Ectodermal cell (in vitro differentiated cells): ENCODE data around the gene CST6.

Experiments
- H3K27ac ChIP-seq: 2 replicates; pipeline ENCODE4 v1.7.0; 2013; ENCODE audit warnings: mild to moderate bottlenecking, low read depth, low read length; ENCODE audit not compliant: insufficient read depth, poor library complexity, severe bottlenecking
- H3K27me3 ChIP-seq: 2 replicates; pipeline ENCODE4 v1.7.0; 2013; ENCODE audit warnings: mild to moderate bottlenecking, low read length; ENCODE audit not compliant: insufficient read depth, control insufficient read depth, poor library complexity, severe bottlenecking
- H3K36me3 ChIP-seq: one replicate; pipeline ENCODE4 v1.7.0; 2013; ENCODE audit warnings: low read length; ENCODE audit not compliant: control insufficient read depth, insufficient read depth
- H3K4me1 ChIP-seq: one replicate; pipeline ENCODE4 v1.7.0; 2013; ENCODE audit warnings: low read length; ENCODE audit not compliant: control insufficient read depth, insufficient read depth
- H3K4me3 ChIP-seq: 2 replicates; pipeline ENCODE4 v1.7.0; 2013; ENCODE audit warnings: low read depth, low read length, control low read depth; ENCODE audit not compliant: insufficient read depth
- H3K9me3 ChIP-seq: 2 replicates; pipeline ENCODE4 v1.7.0; 2013; ENCODE audit warnings: mild to moderate bottlenecking, low read length, moderate library complexity; ENCODE audit not compliant: control insufficient read depth
- WGBS, 2 experiments: methylation state at CpG; one replicate each; pipeline ENCODE4 v1.1.7; 2013; ENCODE audit warnings: missing lambda C conversion rate in 2 of 2; 5-methylcytosine and 5-hydroxymethylcytosine counted together

The CST6 gene

DNA sequence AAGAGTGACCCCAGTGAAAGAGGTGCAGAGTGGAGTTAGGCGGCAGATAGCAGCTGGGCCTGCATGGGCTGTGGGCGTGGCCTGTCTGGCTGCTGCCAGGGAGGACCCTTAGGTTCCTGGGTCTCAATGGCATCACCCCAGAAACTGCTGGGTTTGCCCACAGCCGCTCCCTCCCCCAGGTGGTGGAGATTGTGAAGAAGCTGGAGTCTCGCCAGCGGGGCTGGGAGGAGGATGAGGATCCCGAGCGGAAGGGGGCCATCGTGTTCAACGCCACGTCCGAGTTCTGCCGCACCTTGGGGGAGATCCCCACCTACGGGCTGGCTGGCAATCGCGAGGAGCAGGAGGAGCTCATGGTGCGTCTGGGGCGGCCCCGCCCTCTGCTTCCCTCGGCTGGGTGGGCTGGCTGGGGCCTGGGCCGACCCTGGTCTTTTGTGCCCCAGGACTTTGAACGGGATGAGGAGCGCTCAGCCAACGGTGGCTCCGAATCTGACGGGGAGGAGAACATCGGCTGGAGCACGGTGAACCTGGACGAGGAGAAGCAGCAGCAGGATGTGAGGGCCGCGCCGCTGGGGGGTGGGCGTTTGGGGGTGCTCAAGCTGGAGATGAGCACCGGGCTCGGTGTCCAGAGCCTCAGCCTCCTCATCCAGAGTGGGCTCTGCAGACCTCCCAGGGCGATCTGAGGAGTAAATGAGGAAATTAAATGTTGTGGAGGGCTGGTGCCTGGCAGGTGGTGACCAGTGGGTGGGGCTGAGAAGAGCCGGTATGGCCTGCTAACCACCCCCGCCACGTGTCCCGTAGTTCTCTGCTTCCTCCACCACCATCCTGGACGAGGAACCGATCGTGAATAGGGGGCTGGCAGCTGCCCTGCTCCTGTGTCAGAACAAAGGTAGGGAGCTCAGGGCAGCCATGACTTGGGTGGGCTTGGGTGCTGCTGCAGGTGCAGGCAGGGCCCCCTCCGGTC is 35.3 kb upstream of the CST6 start:
- no peaks in the 10 kb centered on the region for H3K9me3 ChIP-seq
- H3K4me3 ChIP-seq: no peak overlapping the region
- H3K27ac ChIP-seq: no peak overlapping the region
- H3K27me3 ChIP-seq: no peaks in the 10 kb centered on the region
- H3K36me3 ChIP-seq: peaks cover 28% of the 10 kb centered on the region
- WGBS, 2 experiments: 92 to 93% methylated on average over 43 of the region's 43 CpGs
- H3K4me1 ChIP-seq: no peaks in the 10 kb centered on the region

DNA sequence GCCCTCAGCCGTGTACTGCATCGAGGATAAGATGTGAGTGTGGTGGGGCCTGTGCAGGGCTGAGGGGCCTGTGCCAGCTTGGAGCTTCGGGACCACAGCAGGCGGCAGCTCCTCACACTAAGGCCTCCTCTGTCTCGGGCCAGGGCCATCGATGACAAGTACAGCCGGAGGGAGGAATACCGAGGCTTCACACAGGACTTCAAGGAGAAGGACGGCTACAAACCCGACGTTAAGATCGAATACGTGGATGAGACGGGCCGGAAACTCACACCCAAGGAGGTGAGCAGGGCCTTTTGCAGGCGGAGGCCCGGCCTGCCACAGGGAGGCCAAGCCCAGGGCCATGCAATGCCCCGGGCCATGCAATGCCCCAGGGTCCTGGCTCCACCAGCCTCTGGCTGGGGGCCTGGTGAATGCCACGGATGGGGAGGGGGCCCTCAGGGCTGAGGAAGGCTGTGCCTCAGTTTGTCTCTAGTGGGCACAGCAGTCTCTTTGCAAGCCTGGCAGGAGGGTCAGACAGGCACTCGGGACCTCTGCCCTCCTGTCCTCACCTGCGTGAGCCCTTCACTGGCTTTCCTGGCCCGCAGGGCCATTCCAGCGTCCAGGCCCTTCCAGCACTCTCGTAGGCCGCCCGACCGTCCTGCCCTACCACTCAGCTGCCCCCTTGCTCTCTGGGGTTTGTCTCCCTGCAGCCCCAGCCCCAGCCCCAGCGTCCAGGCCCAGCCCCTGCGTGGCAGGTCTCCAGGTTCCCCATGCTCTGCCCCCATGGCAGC is 34.0 kb upstream of the CST6 start:
- Histone ChIP-seq H3K27me3 (no peaks in the 10 kb centered on the region), H3K4me1 (no peaks in the 10 kb centered on the region), H3K9me3 (no peaks in the 10 kb centered on the region), H3K27ac (no peak overlapping the region), H3K36me3 (peaks cover 28% of the 10 kb centered on the region), H3K4me3 (no peak overlapping the region)
- 92% methylated on average over 29 of the region's 29 CpGs for WGBS, 2 experiments

DNA sequence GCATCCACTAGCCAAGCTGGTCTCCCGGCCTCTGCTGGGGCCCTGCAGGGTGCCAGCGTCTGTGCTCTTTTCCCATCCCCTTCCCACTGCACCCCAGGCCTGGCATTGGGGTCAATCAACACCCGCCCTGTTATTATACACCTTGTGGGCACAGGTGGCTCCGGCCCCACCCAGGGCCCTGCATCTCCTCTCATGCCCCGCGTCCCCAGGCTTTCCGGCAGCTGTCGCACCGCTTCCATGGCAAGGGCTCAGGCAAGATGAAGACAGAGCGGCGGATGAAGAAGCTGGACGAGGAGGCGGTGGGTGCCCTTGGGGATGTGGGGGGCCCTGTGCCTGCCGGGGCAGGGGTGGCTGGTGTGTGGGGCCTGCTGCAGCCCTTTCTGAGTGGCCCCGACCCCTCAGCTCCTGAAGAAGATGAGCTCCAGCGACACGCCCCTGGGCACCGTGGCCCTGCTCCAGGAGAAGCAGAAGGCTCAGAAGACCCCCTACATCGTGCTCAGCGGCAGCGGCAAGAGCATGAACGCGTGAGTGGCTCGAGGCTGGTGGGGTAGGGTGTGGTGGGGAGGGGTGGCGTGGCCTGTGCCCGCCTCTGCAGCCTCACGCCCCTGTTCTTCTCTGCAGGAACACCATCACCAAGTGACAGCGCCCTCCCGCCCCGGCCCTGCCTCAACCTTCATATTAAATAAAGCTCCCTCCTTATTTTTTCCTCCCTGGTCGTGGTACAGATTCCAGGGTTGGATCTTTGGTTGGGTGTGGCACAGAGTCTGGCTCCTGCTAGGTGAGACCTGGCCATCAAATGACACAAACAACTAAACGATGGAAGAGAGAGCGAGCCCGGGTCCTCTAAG is 33.2 kb upstream of the CST6 start:
- Histone ChIP-seq H3K27ac (no peak overlapping the region), H3K27me3 (no peaks in the 10 kb centered on the region), H3K4me3 (no peak overlapping the region), H3K36me3 (peaks cover 21% of the 10 kb centered on the region), H3K4me1 (no peaks in the 10 kb centered on the region), H3K9me3 (no peaks in the 10 kb centered on the region)
- 95 to 96% methylated on average over 34 of the region's 34 CpGs for WGBS, 2 experiments

DNA sequence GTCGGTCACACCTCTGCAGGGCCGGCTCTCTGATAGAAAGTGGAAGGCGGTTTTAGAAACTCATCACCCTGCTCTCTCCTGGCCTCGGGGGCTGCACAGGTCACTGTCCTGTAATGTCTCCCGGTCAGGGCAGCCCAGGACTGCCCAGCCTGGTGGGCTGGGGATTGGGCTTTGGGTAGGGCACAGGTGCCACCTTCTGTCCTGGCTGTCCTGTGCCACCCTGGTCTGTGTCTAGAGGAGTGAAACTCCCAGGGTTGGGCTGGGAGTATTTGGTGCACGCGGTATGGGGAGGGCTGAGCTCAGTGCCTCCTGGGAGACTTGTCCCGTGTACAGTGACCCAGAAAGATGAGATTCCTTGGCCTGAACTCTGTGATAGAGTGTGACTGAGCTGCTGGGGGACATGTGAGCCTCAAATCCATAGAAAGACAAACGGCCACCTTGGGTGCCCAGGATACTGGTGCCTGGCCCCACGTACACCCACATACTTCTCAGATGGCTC is 32.5 kb upstream of the CST6 start:
- peaks cover 20% of the 10 kb centered on the region for H3K36me3 ChIP-seq
- 94 to 97% methylated on average over 10 of the region's 10 CpGs for WGBS, 2 experiments
- H3K4me3 ChIP-seq: no peak overlapping the region
- no peak overlapping the region for H3K27ac ChIP-seq
- H3K4me1 ChIP-seq: no peaks in the 10 kb centered on the region
- no peaks in the 10 kb centered on the region for H3K9me3 ChIP-seq
- H3K27me3 ChIP-seq: no peaks in the 10 kb centered on the region

DNA sequence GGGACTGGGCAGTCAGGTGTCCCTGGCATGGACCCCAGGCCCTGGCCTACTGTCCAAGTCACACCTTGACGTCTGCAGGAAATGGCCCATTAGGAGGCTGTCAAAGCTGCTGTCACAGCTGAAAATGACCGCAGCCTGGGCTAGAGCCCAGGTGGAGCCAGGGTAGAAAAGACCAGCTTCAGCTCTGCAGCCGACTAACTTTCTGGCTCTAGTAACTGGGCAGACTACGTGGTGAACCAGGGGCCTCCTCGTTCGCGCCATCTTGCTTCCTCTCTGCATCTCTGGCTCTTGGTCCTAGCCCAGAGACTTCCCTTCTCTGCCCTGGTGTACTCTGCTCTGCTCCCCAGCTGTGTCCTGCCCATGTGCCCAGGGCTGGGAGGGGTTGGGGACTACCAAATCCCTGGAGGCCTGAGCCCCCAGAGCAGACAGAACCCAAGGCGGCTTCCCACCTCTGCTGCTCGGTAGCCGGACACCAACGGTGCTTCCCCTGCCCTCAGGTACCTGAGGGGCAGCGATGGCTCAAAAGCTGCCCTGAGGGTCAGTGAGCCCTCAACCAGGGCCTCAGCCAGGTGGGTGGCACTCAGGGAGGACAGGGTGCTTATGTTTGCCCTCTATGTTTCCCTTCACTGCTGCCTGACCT is 30.6 kb upstream of the CST6 start:
- peaks cover 20% of the 10 kb centered on the region for H3K36me3 ChIP-seq
- no peaks in the 10 kb centered on the region for H3K9me3 ChIP-seq
- no peaks in the 10 kb centered on the region for H3K27me3 ChIP-seq
- WGBS, 2 experiments: 90 to 94% methylated on average over 12 of the region's 12 CpGs
- H3K4me3 ChIP-seq: no peak overlapping the region
- no peaks in the 10 kb centered on the region for H3K4me1 ChIP-seq
- no peak overlapping the region for H3K27ac ChIP-seq

DNA sequence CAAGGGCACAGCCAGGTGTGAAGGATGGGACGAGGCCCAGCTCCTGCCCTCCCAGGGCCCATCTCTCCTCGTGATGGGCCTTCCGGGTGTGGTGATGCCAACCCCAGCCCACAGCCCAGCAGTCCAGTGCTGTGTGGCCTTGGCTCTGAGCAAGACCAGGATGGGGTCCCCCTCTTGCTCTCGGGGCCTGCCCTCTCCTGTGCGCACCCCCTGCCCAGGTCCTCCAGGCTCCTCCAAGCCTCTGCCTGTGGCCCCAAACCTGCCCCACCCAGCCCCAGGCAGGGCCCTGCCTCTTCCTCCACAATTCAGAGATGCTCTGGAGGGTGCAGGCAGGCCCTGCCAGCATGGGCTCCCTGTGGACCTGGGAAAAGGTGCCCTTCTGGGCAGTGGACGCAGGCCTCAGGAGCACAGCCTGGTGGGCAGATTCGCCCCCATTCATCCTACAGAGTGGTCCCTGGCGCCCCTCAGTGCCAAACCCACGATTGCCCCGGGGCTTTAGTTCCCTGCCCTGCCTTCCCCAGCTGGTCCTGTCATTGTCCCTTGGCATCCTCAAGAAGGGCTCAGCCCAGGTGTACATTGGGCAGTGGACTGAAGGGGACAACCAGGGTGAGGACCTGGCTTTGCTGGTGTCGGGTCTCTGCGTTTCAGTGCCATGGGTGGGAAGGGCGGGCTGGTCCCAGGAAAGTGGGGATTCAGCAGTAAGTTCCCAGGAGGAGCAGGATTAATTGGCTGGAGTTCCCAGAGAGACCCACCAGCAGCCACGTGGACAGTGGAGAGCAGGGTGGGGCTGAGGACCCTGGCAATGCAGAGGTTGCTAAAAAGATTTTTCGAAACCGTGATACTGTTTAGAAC is 29.6 kb upstream of the CST6 start:
- H3K4me1 ChIP-seq: no peaks in the 10 kb centered on the region
- no peak overlapping the region for H3K4me3 ChIP-seq
- H3K27ac ChIP-seq: no peak overlapping the region
- 86 to 87% methylated on average over 16 of the region's 16 CpGs for WGBS, 2 experiments
- H3K27me3 ChIP-seq: no peaks in the 10 kb centered on the region
- H3K9me3 ChIP-seq: no peaks in the 10 kb centered on the region
- H3K36me3 ChIP-seq: peaks cover 15% of the 10 kb centered on the region

DNA sequence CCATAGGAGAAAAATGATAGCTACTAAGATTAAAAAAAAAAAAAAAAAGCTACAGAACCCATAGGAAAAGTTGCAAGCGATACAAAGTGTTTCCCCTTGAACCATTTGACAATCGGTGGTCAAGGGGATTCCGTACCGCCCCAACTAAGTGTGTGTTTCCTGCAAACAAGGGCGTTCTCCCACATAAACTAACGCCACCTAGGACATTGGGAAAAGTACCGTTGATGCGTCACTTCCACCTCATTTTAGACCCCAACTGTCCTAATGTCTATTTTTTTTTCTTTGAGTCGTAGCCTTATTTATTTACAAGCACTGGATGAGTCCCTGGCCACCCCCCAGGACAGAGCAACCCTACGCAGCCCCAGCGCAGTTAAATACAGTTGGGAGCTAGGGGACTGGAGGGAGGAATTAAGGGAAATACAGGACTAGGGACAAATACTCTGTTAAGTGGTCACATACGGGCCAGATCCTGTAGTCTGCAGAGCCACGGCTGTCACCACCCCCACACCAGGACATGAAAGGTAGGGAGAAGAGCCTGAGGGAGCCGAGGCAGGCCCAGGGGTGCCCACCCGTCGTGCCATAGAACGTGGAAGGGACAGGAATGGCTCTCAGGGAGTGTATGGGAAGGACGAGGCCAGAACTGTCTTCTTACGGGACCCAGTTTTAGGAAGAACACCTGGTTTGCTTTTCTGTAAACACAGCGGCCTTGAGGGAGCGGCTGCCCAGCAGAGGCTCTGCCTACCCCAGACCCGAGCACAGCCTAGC is 28.8 kb upstream of the CST6 start:
- Histone ChIP-seq H3K4me1 (no peaks in the 10 kb centered on the region), H3K36me3 (peaks cover 9% of the 10 kb centered on the region), H3K4me3 (no peak overlapping the region), H3K27me3 (no peaks in the 10 kb centered on the region), H3K9me3 (no peaks in the 10 kb centered on the region), H3K27ac (no peak overlapping the region)
- WGBS, 2 experiments: 88% methylated on average over 22 of the region's 22 CpGs

DNA sequence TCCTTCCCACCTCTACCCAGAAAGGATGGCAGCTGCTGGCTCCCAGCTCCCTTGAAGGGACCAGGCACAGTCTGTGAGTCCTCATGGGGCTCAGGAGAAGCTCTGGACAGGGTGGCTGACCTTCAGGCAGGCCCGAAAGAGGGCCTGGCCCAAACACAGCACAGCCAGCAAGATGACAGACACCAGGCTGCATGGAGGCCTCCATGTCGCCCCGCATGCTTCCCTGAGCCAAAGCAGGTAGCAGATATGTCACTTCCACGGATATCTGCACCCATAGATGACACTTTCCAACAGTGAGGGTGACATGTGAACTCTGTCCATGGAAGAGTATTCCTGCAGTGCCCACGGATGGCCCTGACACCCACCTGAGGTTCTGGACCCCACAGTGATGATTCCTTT is 28.2 kb upstream of the CST6 start:
- Histone ChIP-seq H3K27me3 (no peaks in the 10 kb centered on the region), H3K4me3 (no peak overlapping the region), H3K4me1 (no peaks in the 10 kb centered on the region), H3K36me3 (peaks cover 3% of the 10 kb centered on the region), H3K9me3 (no peaks in the 10 kb centered on the region), H3K27ac (no peak overlapping the region)
- WGBS, 2 experiments: 92 to 93% methylated on average over 5 of the region's 5 CpGs
